Measurements from ENCODE around the gene MBP.

GRCh38 chr18:77168811-77169311 lies 36.3 kb upstream of the MBP start:
- TF ChIP-seq CTCF (conservative IDR thresholded peaks at IDR 0.05; ENCODE audit: low read depth, low read length) (no peak), CEBPB (IDR thresholded peaks at IDR 0.05; ENCODE audit: low read depth, low read length) (no peak), FOS (IDR thresholded peaks at IDR 0.05; ENCODE audit: low read depth, low read length) (no peak), RAD21 (IDR thresholded peaks at IDR 0.05; ENCODE audit: low read length) (no peak)

Data from IMR-90 (cell line).